IMR-90 (cell line): ENCODE results near the gene PHF11. TPM values are rescaled to one million over a fixed set of nuclear protein-coding genes. Genes with fewer than 3 reads are reported as not detected.

ENCODE experiments used
- ATAC-seq: fragments of 200-7000 bp; cut with Tn5 transposase; 2 replicates; pipeline ENCODE4 v1.9.1; 2020; ENCODE audit warnings: low read depth, mild to moderate bottlenecking, moderate library complexity
- BruUV-seq: library from RNA; stranded (reverse); fragments of 400-500 nt; replicated peaks from 2 replicates; lab custom pipeline; 2021; lab: Mats Ljungman, UMichigan
- CTCF ChIA-PET: fragments of 300-600 bp; formaldehyde crosslinking; extraction: SDS; loops from one replicate; lab custom pipeline; 2021; ENCODE audit warnings: antibody characterized with exemption; lab: Yijun Ruan, JAX
- POLR2A ChIA-PET: fragments of 300-600 bp; sonication (Branson Sonifier 250); formaldehyde crosslinking; loops from one replicate; lab custom pipeline; 2022; ENCODE audit warnings: antibody characterized with exemption; ENCODE audit not compliant: unreplicated experiment; lab: Charles Lee
- DNase-seq: peaks from one replicate; pipeline ENCODE4 v3.0.0; 2013
- H2AFZ ChIP-seq: replicated peaks from 2 replicates; pipeline ENCODE3; 2013; ENCODE audit warnings: low read length, mild to moderate bottlenecking; ENCODE audit not compliant: poor library complexity
- H2AK5ac ChIP-seq: 2 replicates; pipeline ENCODE4 v1.6.1; 2013; ENCODE audit warnings: low read depth, low read length, inconsistent platforms
- H2AK9ac ChIP-seq: replicated peaks from 2 replicates; pipeline ENCODE3; 2013; ENCODE audit warnings: mild to moderate bottlenecking, low read depth, low read length, moderate library complexity; ENCODE audit not compliant: poor library complexity
- H2BK120ac ChIP-seq: 2 replicates; pipeline ENCODE4 v1.6.1; 2013; ENCODE audit warnings: low read depth, low read length, inconsistent platforms
- H2BK15ac ChIP-seq: 3 replicates; pipeline ENCODE4 v1.6.1; 2013; ENCODE audit warnings: low read depth, low read length, inconsistent platforms
- H2BK20ac ChIP-seq: 2 replicates; pipeline ENCODE4 v1.6.1; 2013; ENCODE audit warnings: low read depth, mild to moderate bottlenecking, inconsistent platforms, low read length, moderate library complexity
- H2BK5ac ChIP-seq: 2 replicates; pipeline ENCODE4 v1.6.1; 2013; ENCODE audit warnings: mild to moderate bottlenecking, low read depth, low read length, inconsistent platforms; ENCODE audit not compliant: poor library complexity, severe bottlenecking
- H3K14ac ChIP-seq: replicated peaks from 2 replicates; pipeline ENCODE4 v1.6.1; 2013; ENCODE audit warnings: low read depth, low read length, inconsistent platforms
- H3K18ac ChIP-seq: 2 replicates; pipeline ENCODE4 v1.6.1; 2013; ENCODE audit warnings: low read depth, low read length, control low read depth
- H3K23ac ChIP-seq: 2 replicates; pipeline ENCODE4 v1.6.1; 2013; ENCODE audit warnings: low read depth, low read length, inconsistent platforms
- H3K27ac ChIP-seq: 2 replicates; pipeline ENCODE4 v1.5.1; 2013; ENCODE audit warnings: mild to moderate bottlenecking, control low read depth, low read length; ENCODE audit not compliant: insufficient read depth
- H3K27me3 ChIP-seq: 2 replicates; pipeline ENCODE4 v1.6.1; 2013; ENCODE audit warnings: low read length; ENCODE audit not compliant: control insufficient read depth, insufficient read depth
- H3K36me3 ChIP-seq: 2 replicates; pipeline ENCODE4 v1.6.1; 2013; ENCODE audit warnings: low read length, mixed read lengths; ENCODE audit not compliant: control insufficient read depth, insufficient read depth
- H3K4ac ChIP-seq: 2 replicates; pipeline ENCODE4 v1.6.1; 2013; ENCODE audit warnings: low read depth, low read length, inconsistent platforms
- H3K4me1 ChIP-seq: 2 replicates; pipeline ENCODE4 v1.6.1; 2013; ENCODE audit warnings: low read length, mixed read lengths; ENCODE audit not compliant: control insufficient read depth, insufficient read depth
- H3K4me2 ChIP-seq: 2 replicates; pipeline ENCODE4 v1.6.1; 2013; ENCODE audit warnings: low read depth, mild to moderate bottlenecking, control low read depth, low read length, moderate library complexity
- H3K4me3 ChIP-seq: 2 replicates; pipeline ENCODE4 v1.5.1; 2013; ENCODE audit warnings: low read depth, mild to moderate bottlenecking, control low read depth, low read length, moderate library complexity; ENCODE audit not compliant: insufficient read depth
- H3K56ac ChIP-seq: 2 replicates; pipeline ENCODE4 v1.6.1; 2013; ENCODE audit warnings: low read length, inconsistent platforms; ENCODE audit not compliant: insufficient read depth; ENCODE audit errors: extremely low read depth
- H3K79me1 ChIP-seq, 2 experiments: 2 replicates each; pipeline ENCODE4 v1.6.1; 2013; ENCODE audit warnings: low read length in 2 of 2, inconsistent platforms in 1 of 2, low read depth in 1 of 2
- H3K9ac ChIP-seq: 2 replicates; pipeline ENCODE4 v1.6.1; 2013; ENCODE audit warnings: low read depth, low read length, control low read depth
- H3K9me1 ChIP-seq: 2 replicates; pipeline ENCODE4 v1.6.1; 2013; ENCODE audit warnings: low read length, inconsistent platforms; ENCODE audit not compliant: insufficient read depth
- H3K9me3 ChIP-seq: 2 replicates; pipeline ENCODE4 v1.6.1; 2013; ENCODE audit warnings: low read length; ENCODE audit not compliant: control insufficient read depth, insufficient read depth
- H4K20me1 ChIP-seq: 2 replicates; pipeline ENCODE4 v1.6.1; 2013; ENCODE audit warnings: low read length, inconsistent platforms; ENCODE audit not compliant: insufficient read depth
- H4K5ac ChIP-seq: 2 replicates; pipeline ENCODE4 v1.6.1; 2013; ENCODE audit warnings: mild to moderate bottlenecking, low read depth, low read length, control low read depth
- H4K8ac ChIP-seq, 2 experiments: 2 replicates each; pipeline ENCODE4 v1.6.1; 2013; ENCODE audit warnings: low read depth in 2 of 2, low read length in 2 of 2, control low read depth in 1 of 2, inconsistent platforms in 1 of 2
- H4K91ac ChIP-seq: 2 replicates; pipeline ENCODE4 v1.6.1; 2013; ENCODE audit warnings: low read depth, low read length, inconsistent platforms; ENCODE audit not compliant: insufficient read depth
- BHLHE40 ChIP-seq: fragments of 150-350 bp; IDR thresholded peaks from 2 replicates; pipeline ENCODE4 v1.6.1; 2016; ENCODE audit warnings: mild to moderate bottlenecking, low read depth, low read length
- CEBPB ChIP-seq: IDR thresholded peaks from 2 replicates; pipeline ENCODE4 v1.6.1; 2012; ENCODE audit warnings: low read depth, low read length, improper control_type of control experiment
- CHD1 ChIP-seq: IDR thresholded peaks from 2 replicates; pipeline ENCODE4 v1.6.1; 2012; ENCODE audit warnings: low read depth, low read length, improper control_type of control experiment
- FOS ChIP-seq: fragments of 150-350 bp; IDR thresholded peaks from 2 replicates; pipeline ENCODE4 v1.6.1; 2016; ENCODE audit warnings: low read depth, low read length
- MAFK ChIP-seq: IDR thresholded peaks from 2 replicates; pipeline ENCODE4 v1.6.1; 2012; ENCODE audit warnings: low read depth, low read length, improper control_type of control experiment
- MAZ ChIP-seq: IDR thresholded peaks from 2 replicates; pipeline ENCODE4 v1.6.1; 2012; ENCODE audit warnings: low read depth, mild to moderate bottlenecking, low read length, improper control_type of control experiment, moderate library complexity, borderline replicate concordance
- NFE2L2 ChIP-seq: fragments of 150-350 bp; IDR thresholded peaks from 2 replicates; pipeline ENCODE4 v1.6.1; 2016; ENCODE audit warnings: low read depth, mild to moderate bottlenecking, low read length
- POLR2A ChIP-seq: IDR thresholded peaks from 2 replicates; pipeline ENCODE4 v1.6.1; 2012; ENCODE audit warnings: mild to moderate bottlenecking, low read depth, low read length
- RAD21 ChIP-seq: IDR thresholded peaks from 2 replicates; pipeline ENCODE4 v1.6.1; 2012; ENCODE audit warnings: low read length, improper control_type of control experiment
- RFX5 ChIP-seq: IDR thresholded peaks from 2 replicates; pipeline ENCODE4 v1.8.0; 2012; ENCODE audit warnings: low read depth, mild to moderate bottlenecking, low read length, moderate library complexity
- SMC3 ChIP-seq: fragments of 150-350 bp; IDR thresholded peaks from 2 replicates; pipeline ENCODE4 v1.6.1; 2016; ENCODE audit warnings: low read depth, mild to moderate bottlenecking, antibody characterized with exemption, low read length, moderate library complexity
- WGBS, 2 experiments: methylation state at CpG; one replicate each; pipeline versions ENCODE4 v1.1.5 to v1.1.7; 2013; ENCODE audit warnings: missing lambda C conversion rate in 2 of 2; ENCODE audit not compliant: insufficient read length in 1 of 2; ENCODE audit errors: extremely low coverage in 2 of 2; 5-methylcytosine and 5-hydroxymethylcytosine counted together
- dilution Hi-C: fragments of 300-500 bp; cut with HindIII; formaldehyde crosslinking; loops from one replicate; pipeline ENCODE4 v1.14.3; 2018; ENCODE audit warnings: low sequenced_read_pairs; ENCODE audit not compliant: unreplicated experiment
- in situ Hi-C: fragments of 300-500 bp; cut with MboI; formaldehyde crosslinking; loops from 3 replicates; pipeline ENCODE4 v1.14.3; 2019; ENCODE audit warnings: low sequenced_read_pairs, inconsistent platforms, mixed read lengths
- intact Hi-C: fragments of 100-400 bp; cut with micrococcal nuclease; formaldehyde crosslinking; loops from 2 replicates; pipeline ENCODE4 v1.10.0; 2022
- polyA plus RNA-seq, 3 experiments: library from polyadenylated mRNA; depleted of rRNA; stranded (reverse); fragments of >200 nt; gene quantifications; 2 replicates each; pipeline ENCODE4 v1.2.3, GENCODE V29; 2012; ENCODE audit warnings: low replicate concordance in 1 of 3
- total RNA-seq: library from RNA; depleted of rRNA; stranded (reverse); fragments of >200 nt; gene quantifications from 2 replicates; pipeline ENCODE4 v1.2.3, GENCODE V29; 2012
- TF ChIP-seq, protein P1 (sequence below): fragments of 150-350 bp; IDR thresholded peaks from 2 replicates; pipeline ENCODE4 v1.6.1; 2017; ENCODE audit warnings: mild to moderate bottlenecking, antibody characterized with exemption, low read length, low read depth
- TF ChIP-seq, protein P2 (sequence below): conservative IDR thresholded peaks from 2 replicates; pipeline ENCODE4 v1.5.1; 2012; ENCODE audit warnings: mild to moderate bottlenecking, low read depth, low read length, improper control_type of control experiment

PHF11 gene
- total and polyA plus RNA-seq, 2 of the 4 experiments (the other 2 are of a cell fraction) = 3.9 to 15.4 TPM

- no peak for TF ChIP-seq MAFK
- no peak for TF ChIP-seq POLR2A
- TF ChIP-seq SMC3 = no peak
- no peak for TF ChIP-seq RAD21
- no peak for TF ChIP-seq CEBPB
Observed at GRCh38 chr13:49453465-49453864, 42.3 kb upstream of the PHF11 start (continued).

DNA sequence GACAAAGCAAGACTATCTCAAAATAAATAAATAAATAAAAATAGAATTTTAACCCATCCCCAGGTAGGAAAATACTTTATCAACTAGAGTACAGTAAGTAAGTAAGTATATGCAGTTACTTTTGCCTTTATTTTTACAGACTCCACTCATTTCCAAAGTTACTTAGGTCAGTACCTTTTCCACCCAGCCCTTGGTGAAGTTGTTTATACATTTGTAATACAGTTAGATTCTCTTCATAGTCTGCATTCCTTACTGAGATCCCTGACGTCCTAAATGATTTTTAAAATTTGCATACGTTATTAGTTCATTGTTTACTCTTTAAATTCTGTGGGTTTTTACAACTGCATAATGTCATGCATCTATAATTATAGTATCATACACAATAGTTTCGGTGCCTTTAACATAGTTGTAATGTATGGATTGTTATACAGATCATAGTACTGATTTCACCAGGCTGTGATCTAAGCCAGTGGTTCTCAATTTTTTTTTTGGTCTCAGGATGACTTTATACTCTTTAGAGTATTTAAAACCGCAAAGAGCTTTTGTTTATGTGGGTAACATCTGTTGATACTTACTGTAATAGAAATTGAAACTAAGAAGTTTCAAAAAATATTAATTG is 41.3 kb upstream of the PHF11 start:
- dilution Hi-C loops (no loop called here), intact Hi-C loops (no loop called here), in situ Hi-C loops (no loop called here)
- Histone ChIP-seq H2BK15ac (peak overlapping the region; percentile 87; the same call in 2 of the 3 replicates), H3K9me3 (no peaks in the 10 kb centered on the region), H2AK9ac (no peak overlapping the region), H3K4me2 (peak overlapping the region; percentile 59), H3K4me3 (peak overlapping the region; percentile 2; the same call in 1 of the 2 replicates), H4K8ac (peak overlapping the region; percentile 88 to 95), H3K4ac (peak overlapping the region; percentile 88), H2AK5ac (peak overlapping the region; percentile 82), H3K56ac (peak overlapping the region; percentile 84), H3K27ac (peak overlapping the region; percentile 98), H2AFZ (no peak overlapping the region), H4K91ac (peak overlapping the region; percentile 93), H2BK20ac (peak overlapping the region; percentile 96), H4K20me1 (no peaks in the 10 kb centered on the region), H3K18ac (peak overlapping the region; percentile 95), H2BK5ac (peak overlapping the region; percentile 99), H3K9ac (peak overlapping the region; percentile 83), H3K36me3 (peaks cover 2% of the 10 kb centered on the region; the same call in 1 of the 2 replicates), H3K23ac (peak overlapping the region; percentile 44), H2BK120ac (peak overlapping the region; percentile 93), H4K5ac (peak overlapping the region; percentile 90), H3K79me1 (peaks cover 20 to 49% of the 10 kb centered on the region in 2 experiments), H3K14ac (peak overlapping the region; percentile 93), H3K27me3 (no peaks in the 10 kb centered on the region), H3K4me1 (peaks cover 16% of the 10 kb centered on the region), H3K9me1 (peaks cover 6% of the 10 kb centered on the region)
- peak; percentile 89 for ATAC-seq
- ChIA-PET POLR2A (interaction anchor here (0.5 kb wide), 1 partner anchor 36 kb away, joined by 5 read pairs; no protein-coding TSS in a partner anchor), CTCF (interaction anchor here (0.6 to 0.7 kb wide), 2 partner anchors 14 to 285 kb away, joined by 3 read pairs; no protein-coding TSS in a partner anchor)
- WGBS, 2 experiments = no CpG with 5 or more reads among the region's 4 CpGs
- no TSS peak for BruUV-seq
- DNase-seq = peak; percentile 88
- no peak for TF ChIP-seq CEBPB
- TF ChIP-seq, protein P1, sequence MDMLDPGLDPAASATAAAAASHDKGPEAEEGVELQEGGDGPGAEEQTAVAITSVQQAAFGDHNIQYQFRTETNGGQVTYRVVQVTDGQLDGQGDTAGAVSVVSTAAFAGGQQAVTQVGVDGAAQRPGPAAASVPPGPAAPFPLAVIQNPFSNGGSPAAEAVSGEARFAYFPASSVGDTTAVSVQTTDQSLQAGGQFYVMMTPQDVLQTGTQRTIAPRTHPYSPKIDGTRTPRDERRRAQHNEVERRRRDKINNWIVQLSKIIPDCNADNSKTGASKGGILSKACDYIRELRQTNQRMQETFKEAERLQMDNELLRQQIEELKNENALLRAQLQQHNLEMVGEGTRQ = no peak
- no peak for TF ChIP-seq MAFK
- no peak for TF ChIP-seq SMC3
- TF ChIP-seq CHD1 = no peak
- TF ChIP-seq BHLHE40 = no peak
- TF ChIP-seq FOS = no peak
- TF ChIP-seq NFE2L2 = no peak
- TF ChIP-seq POLR2A = no peak
- TF ChIP-seq, protein P2, sequence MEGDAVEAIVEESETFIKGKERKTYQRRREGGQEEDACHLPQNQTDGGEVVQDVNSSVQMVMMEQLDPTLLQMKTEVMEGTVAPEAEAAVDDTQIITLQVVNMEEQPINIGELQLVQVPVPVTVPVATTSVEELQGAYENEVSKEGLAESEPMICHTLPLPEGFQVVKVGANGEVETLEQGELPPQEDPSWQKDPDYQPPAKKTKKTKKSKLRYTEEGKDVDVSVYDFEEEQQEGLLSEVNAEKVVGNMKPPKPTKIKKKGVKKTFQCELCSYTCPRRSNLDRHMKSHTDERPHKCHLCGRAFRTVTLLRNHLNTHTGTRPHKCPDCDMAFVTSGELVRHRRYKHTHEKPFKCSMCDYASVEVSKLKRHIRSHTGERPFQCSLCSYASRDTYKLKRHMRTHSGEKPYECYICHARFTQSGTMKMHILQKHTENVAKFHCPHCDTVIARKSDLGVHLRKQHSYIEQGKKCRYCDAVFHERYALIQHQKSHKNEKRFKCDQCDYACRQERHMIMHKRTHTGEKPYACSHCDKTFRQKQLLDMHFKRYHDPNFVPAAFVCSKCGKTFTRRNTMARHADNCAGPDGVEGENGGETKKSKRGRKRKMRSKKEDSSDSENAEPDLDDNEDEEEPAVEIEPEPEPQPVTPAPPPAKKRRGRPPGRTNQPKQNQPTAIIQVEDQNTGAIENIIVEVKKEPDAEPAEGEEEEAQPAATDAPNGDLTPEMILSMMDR = no peak
- TF ChIP-seq MAZ = no peak
- TF ChIP-seq RFX5 = no peak
